ENCODE results near the gene NBPF9. TPM values are rescaled to one million over a fixed set of nuclear protein-coding genes. Genes with fewer than 3 reads are reported as not detected.
"Not testable (repeated sequence)": the region's sequence is repeated elsewhere in the genome, so short reads cannot be mapped to it uniquely, and the experiment has no call there.

The NBPF9 gene
- total RNA-seq, 1 experiment from 2014 or later: 6.8 TPM

- H3K4me3 ChIP-seq (ENCODE audit: insufficient read depth, low read depth, low read length); H3K27me3 ChIP-seq (ENCODE audit: control insufficient read depth, insufficient read depth, low read length); H3K36me3 ChIP-seq (replicated peaks; ENCODE audit: control insufficient read depth, insufficient read depth, low read length); DNase-seq: not testable (repeated sequence)
Observed at GRCh38 chr1:149075505-149076127, 27.7 kb downstream of the NBPF9 start.

GRCh38 chr1:149064611-149065010, 38.7 kb downstream of the NBPF9 start:
- not testable (repeated sequence) for H3K36me3 ChIP-seq (replicated peaks; ENCODE audit: control insufficient read depth, insufficient read depth, low read length); DNase-seq; H3K4me3 ChIP-seq (ENCODE audit: insufficient read depth, low read depth, low read length); H3K27me3 ChIP-seq (ENCODE audit: control insufficient read depth, insufficient read depth, low read length)

GRCh38 chr1:149043056-149043455, 60.3 kb downstream of the NBPF9 start:
- H3K27me3 ChIP-seq (ENCODE audit: control insufficient read depth, insufficient read depth, low read length); H3K36me3 ChIP-seq (replicated peaks; ENCODE audit: control insufficient read depth, insufficient read depth, low read length); DNase-seq; H3K4me3 ChIP-seq (ENCODE audit: insufficient read depth, low read depth, low read length): not testable (repeated sequence)

GRCh38 chr1:149033916-149034315, 69.4 kb downstream of the NBPF9 start:
- not testable (repeated sequence) for H3K27me3 ChIP-seq (ENCODE audit: control insufficient read depth, insufficient read depth, low read length); DNase-seq; H3K4me3 ChIP-seq (ENCODE audit: insufficient read depth, low read depth, low read length); H3K36me3 ChIP-seq (replicated peaks; ENCODE audit: control insufficient read depth, insufficient read depth, low read length)

GRCh38 chr1:149024327-149024726, 79.0 kb downstream of the NBPF9 start:
- not testable (repeated sequence) for DNase-seq; H3K36me3 ChIP-seq (replicated peaks; ENCODE audit: control insufficient read depth, insufficient read depth, low read length); H3K27me3 ChIP-seq (ENCODE audit: control insufficient read depth, insufficient read depth, low read length); H3K4me3 ChIP-seq (ENCODE audit: insufficient read depth, low read depth, low read length)

GRCh38 chr1:149018577-149018976, 84.8 kb downstream of the NBPF9 start:
- H3K4me3 ChIP-seq (ENCODE audit: insufficient read depth, low read depth, low read length); H3K27me3 ChIP-seq (ENCODE audit: control insufficient read depth, insufficient read depth, low read length); DNase-seq; H3K36me3 ChIP-seq (replicated peaks; ENCODE audit: control insufficient read depth, insufficient read depth, low read length): not testable (repeated sequence)

- not testable (repeated sequence) for H3K36me3 ChIP-seq (replicated peaks; ENCODE audit: control insufficient read depth, insufficient read depth, low read length); H3K4me3 ChIP-seq (ENCODE audit: insufficient read depth, low read depth, low read length); DNase-seq; H3K27me3 ChIP-seq (ENCODE audit: control insufficient read depth, insufficient read depth, low read length)
Observed at GRCh38 chr1:149016626-149017025, 86.7 kb downstream of the NBPF9 start.

GRCh38 chr1:149015522-149015921, 87.8 kb downstream of the NBPF9 start:
- H3K36me3 ChIP-seq (replicated peaks; ENCODE audit: control insufficient read depth, insufficient read depth, low read length); H3K27me3 ChIP-seq (ENCODE audit: control insufficient read depth, insufficient read depth, low read length); DNase-seq; H3K4me3 ChIP-seq (ENCODE audit: insufficient read depth, low read depth, low read length): not testable (repeated sequence)

- not testable (repeated sequence) for DNase-seq; H3K27me3 ChIP-seq (ENCODE audit: control insufficient read depth, insufficient read depth, low read length); H3K36me3 ChIP-seq (replicated peaks; ENCODE audit: control insufficient read depth, insufficient read depth, low read length); H3K4me3 ChIP-seq (ENCODE audit: insufficient read depth, low read depth, low read length)
Observed at GRCh38 chr1:149013513-149013912, 89.8 kb downstream of the NBPF9 start.

GRCh38 chr1:149012599-149012998, 90.8 kb downstream of the NBPF9 start:
- DNase-seq; H3K27me3 ChIP-seq (ENCODE audit: control insufficient read depth, insufficient read depth, low read length); H3K36me3 ChIP-seq (replicated peaks; ENCODE audit: control insufficient read depth, insufficient read depth, low read length); H3K4me3 ChIP-seq (ENCODE audit: insufficient read depth, low read depth, low read length): not testable (repeated sequence)

GRCh38 chr1:149009761-149010160, 93.6 kb downstream of the NBPF9 start:
- DNase-seq; H3K36me3 ChIP-seq (replicated peaks; ENCODE audit: control insufficient read depth, insufficient read depth, low read length); H3K4me3 ChIP-seq (ENCODE audit: insufficient read depth, low read depth, low read length); H3K27me3 ChIP-seq (ENCODE audit: control insufficient read depth, insufficient read depth, low read length): not testable (repeated sequence)

GRCh38 chr1:149008769-149009168, 94.6 kb downstream of the NBPF9 start:
- not testable (repeated sequence) for H3K4me3 ChIP-seq (ENCODE audit: insufficient read depth, low read depth, low read length); DNase-seq; H3K36me3 ChIP-seq (replicated peaks; ENCODE audit: control insufficient read depth, insufficient read depth, low read length); H3K27me3 ChIP-seq (ENCODE audit: control insufficient read depth, insufficient read depth, low read length)

GRCh38 chr1:149008326-149008725, 95.0 kb downstream of the NBPF9 start:
- H3K27me3 ChIP-seq (ENCODE audit: control insufficient read depth, insufficient read depth, low read length); H3K36me3 ChIP-seq (replicated peaks; ENCODE audit: control insufficient read depth, insufficient read depth, low read length); H3K4me3 ChIP-seq (ENCODE audit: insufficient read depth, low read depth, low read length); DNase-seq: not testable (repeated sequence)
